ENCODE data around the gene NTHL1. TPM values are rescaled to one million over a fixed set of nuclear protein-coding genes. Genes with fewer than 3 reads are reported as not detected.
"Not testable (repeated sequence)": the region's sequence is repeated elsewhere in the genome, so short reads cannot be mapped to it uniquely, and the experiment has no call there.

NTHL1 gene
- total RNA-seq, 2 donors from 2014 or later = 43.2 to 46.1 TPM

GRCh38 chr16:2015117-2015946 lies 32.3 kb downstream of the NTHL1 start:
- peaks cover 2% of the 10 kb centered on the region for H3K4me1 ChIP-seq (ENCODE audit: control insufficient read depth, insufficient read depth, low read length)
- Mint-ChIP-seq H3K27me3 (ENCODE audit: insufficient read depth) (peaks cover 36% of the 10 kb centered on the region), H3K4me1 (peaks cover 2% of the 10 kb centered on the region), H3K36me3 (ENCODE audit: low read depth) (no peaks in the 10 kb centered on the region), H3K4me3 (no peak overlapping the region), H3K27ac (no peak overlapping the region), H3K9me3 (no peaks in the 10 kb centered on the region)
- no peak overlapping the region for H3K27ac ChIP-seq (ENCODE audit: low read depth, low read length)
- TF ChIP-seq, protein P1, sequence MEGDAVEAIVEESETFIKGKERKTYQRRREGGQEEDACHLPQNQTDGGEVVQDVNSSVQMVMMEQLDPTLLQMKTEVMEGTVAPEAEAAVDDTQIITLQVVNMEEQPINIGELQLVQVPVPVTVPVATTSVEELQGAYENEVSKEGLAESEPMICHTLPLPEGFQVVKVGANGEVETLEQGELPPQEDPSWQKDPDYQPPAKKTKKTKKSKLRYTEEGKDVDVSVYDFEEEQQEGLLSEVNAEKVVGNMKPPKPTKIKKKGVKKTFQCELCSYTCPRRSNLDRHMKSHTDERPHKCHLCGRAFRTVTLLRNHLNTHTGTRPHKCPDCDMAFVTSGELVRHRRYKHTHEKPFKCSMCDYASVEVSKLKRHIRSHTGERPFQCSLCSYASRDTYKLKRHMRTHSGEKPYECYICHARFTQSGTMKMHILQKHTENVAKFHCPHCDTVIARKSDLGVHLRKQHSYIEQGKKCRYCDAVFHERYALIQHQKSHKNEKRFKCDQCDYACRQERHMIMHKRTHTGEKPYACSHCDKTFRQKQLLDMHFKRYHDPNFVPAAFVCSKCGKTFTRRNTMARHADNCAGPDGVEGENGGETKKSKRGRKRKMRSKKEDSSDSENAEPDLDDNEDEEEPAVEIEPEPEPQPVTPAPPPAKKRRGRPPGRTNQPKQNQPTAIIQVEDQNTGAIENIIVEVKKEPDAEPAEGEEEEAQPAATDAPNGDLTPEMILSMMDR (conservative IDR thresholded peaks at IDR 0.05) = no peak
- H3K4me3 ChIP-seq (ENCODE audit: low read length) = no peak overlapping the region
- H3K27me3 ChIP-seq (ENCODE audit: control insufficient read depth, insufficient read depth, low read length, poor library complexity, severe bottlenecking) = peaks cover 28% of the 10 kb centered on the region
- H3K9ac ChIP-seq (ENCODE audit: extremely low read depth, low read length, poor library complexity, severe bottlenecking) = no peak overlapping the region
- no peak for DNase-seq
- 86 to 92% methylated on average over 15 to 21 of the region's 24 CpGs for WGBS, 2 experiments (ENCODE audit: insufficient coverage in 1 of 2, insufficient read length in 1 of 2)
- no peaks in the 10 kb centered on the region for H3K9me3 ChIP-seq (ENCODE audit: control insufficient read depth, low read length)
- H3K36me3 ChIP-seq (ENCODE audit: control insufficient read depth, insufficient read depth, low read length) = no peaks in the 10 kb centered on the region

DNA sequence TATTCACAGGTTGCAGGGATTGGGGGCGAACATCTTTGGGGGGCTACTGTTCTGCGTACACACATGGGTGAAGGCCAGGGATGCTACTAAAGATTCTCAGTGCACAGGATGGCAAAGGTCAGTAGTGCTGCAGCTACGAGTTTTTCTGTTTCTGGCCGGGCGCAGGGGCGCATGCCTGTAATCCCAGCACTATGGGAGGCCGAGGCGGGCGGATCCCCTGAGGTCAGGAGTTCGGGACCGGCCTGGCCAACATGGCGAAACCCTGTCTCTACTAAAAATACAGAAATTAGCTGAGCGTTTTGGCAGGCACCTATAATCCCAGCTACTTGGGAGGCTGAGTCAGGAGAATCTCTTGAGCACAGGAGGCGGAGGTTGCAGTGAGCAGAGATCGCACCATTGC lies 34.1 kb downstream of the NTHL1 start:
- no peak for DNase-seq
- peaks cover 5% of the 10 kb centered on the region for H3K4me1 ChIP-seq (ENCODE audit: control insufficient read depth, insufficient read depth, low read length)
- peaks cover 10% of the 10 kb centered on the region for H3K27me3 ChIP-seq (ENCODE audit: control insufficient read depth, insufficient read depth, low read length, poor library complexity, severe bottlenecking)
- TF ChIP-seq, protein P1 (conservative IDR thresholded peaks at IDR 0.05) = no peak
- H3K27ac ChIP-seq (ENCODE audit: low read depth, low read length) = no peak overlapping the region
- 91 to 97% methylated on average over 15 of the region's 15 CpGs for WGBS, 2 experiments (ENCODE audit: insufficient coverage in 1 of 2, insufficient read length in 1 of 2)
- Mint-ChIP-seq H3K36me3 (ENCODE audit: low read depth) (peaks cover 3% of the 10 kb centered on the region), H3K4me3 (no peak overlapping the region), H3K4me1 (peaks cover 7% of the 10 kb centered on the region), H3K27me3 (ENCODE audit: insufficient read depth) (peaks cover 20% of the 10 kb centered on the region), H3K9me3 (no peaks in the 10 kb centered on the region), H3K27ac (no peak overlapping the region)
- H3K4me3 ChIP-seq (ENCODE audit: low read length) = no peak overlapping the region
- H3K9ac ChIP-seq (ENCODE audit: extremely low read depth, low read length, poor library complexity, severe bottlenecking) = no peak overlapping the region
- H3K9me3 ChIP-seq (ENCODE audit: control insufficient read depth, low read length) = no peaks in the 10 kb centered on the region
- H3K36me3 ChIP-seq (ENCODE audit: control insufficient read depth, insufficient read depth, low read length) = no peaks in the 10 kb centered on the region

GRCh38 chr16:2011726-2012125 lies 35.9 kb downstream of the NTHL1 start:
- 82 to 89% methylated on average over 7 to 9 of the region's 9 CpGs for WGBS, 2 experiments (ENCODE audit: insufficient coverage in 1 of 2, insufficient read length in 1 of 2)
- not testable (repeated sequence) for H3K4me3 ChIP-seq (ENCODE audit: low read length); H3K9me3 ChIP-seq (ENCODE audit: control insufficient read depth, low read length); H3K36me3 Mint-ChIP-seq (ENCODE audit: low read depth); H3K27ac Mint-ChIP-seq; H3K27me3 Mint-ChIP-seq (ENCODE audit: insufficient read depth); H3K27ac ChIP-seq (ENCODE audit: low read depth, low read length); H3K9ac ChIP-seq (ENCODE audit: extremely low read depth, low read length, poor library complexity, severe bottlenecking); H3K9me3 Mint-ChIP-seq; H3K27me3 ChIP-seq (ENCODE audit: control insufficient read depth, insufficient read depth, low read length, poor library complexity, severe bottlenecking); H3K36me3 ChIP-seq (ENCODE audit: control insufficient read depth, insufficient read depth, low read length); DNase-seq; H3K4me3 Mint-ChIP-seq
- H3K4me1 Mint-ChIP-seq = peaks cover 15% of the 10 kb centered on the region
- peaks cover 18% of the 10 kb centered on the region for H3K4me1 ChIP-seq (ENCODE audit: control insufficient read depth, insufficient read depth, low read length)

Data from endodermal cell (in vitro differentiated cells).